Smooth muscle cell of trachea (primary cell): ENCODE data around the gene SYNGR2. TPM values are rescaled to one million over a fixed set of nuclear protein-coding genes. Genes with fewer than 3 reads are reported as not detected.

Experiments
- total RNA-seq: library from RNA; depleted of rRNA; stranded (reverse); fragments of >200 nt; gene quantifications from 2 replicates; pipeline ENCODE4 v1.2.1, GENCODE V29; 2014

The SYNGR2 gene, protein sequence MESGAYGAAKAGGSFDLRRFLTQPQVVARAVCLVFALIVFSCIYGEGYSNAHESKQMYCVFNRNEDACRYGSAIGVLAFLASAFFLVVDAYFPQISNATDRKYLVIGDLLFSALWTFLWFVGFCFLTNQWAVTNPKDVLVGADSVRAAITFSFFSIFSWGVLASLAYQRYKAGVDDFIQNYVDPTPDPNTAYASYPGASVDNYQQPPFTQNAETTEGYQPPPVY
- 3.1 and 11.2 TPM in 2 replicates for total RNA-seq

GRCh38 chr17:78168242-78168902, at the start of gene SYNGR2:
SYNGR2 (plus strand) TSS chr17:78168581; CDS start chr17:78168617, 36 bp downstream.

GRCh38 chr17:78128551-78129350, 39.6 kb upstream of the SYNGR2 start, which contains the start of gene TMC6:
TMC6 (minus strand) TSS chr17:78128755; CDS start chr17:78126832, 1,923 bp downstream.

DNA sequence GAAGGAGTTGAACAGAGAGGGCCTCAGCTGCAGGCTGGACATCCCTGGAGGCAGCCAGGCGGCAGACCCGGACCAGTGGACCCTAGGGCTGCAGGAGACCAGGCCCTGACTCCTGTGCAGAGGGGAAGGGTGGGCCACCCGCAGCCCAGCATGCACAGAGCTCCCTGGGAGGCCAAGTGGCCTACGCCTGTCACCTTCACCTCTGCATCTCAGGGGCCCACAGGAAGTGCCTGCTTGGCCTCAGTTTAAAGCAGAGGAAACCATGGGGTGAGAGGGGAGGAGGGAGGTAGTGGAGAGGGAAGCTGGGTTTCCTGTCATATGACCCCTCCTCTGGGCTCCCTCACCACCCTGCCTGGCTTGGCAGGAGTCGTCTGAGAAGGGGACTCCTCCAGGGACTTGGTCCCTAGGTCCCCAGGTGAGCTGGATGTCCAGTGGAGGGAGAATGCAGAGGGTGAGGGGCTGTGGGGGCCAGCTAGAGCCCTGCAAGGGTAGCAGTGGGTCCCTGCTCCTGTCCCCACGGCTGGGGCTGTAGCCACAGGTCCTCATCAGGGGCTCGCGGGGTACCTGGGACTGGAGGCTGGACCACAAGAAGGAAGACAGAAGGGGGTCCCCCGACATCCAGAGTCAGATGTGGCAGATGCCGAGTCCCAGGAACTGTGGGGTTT, 37.8 kb upstream of the SYNGR2 start, which contains the start of gene TMC8:
TSS of gene TMC8 (plus strand) at position 335 of the 665 bp plus-strand sequence. CDS start 818 bp downstream, outside the sequence.

GRCh38 chr17:78186692-78187595, 18.6 kb downstream of the SYNGR2 start, which contains the start of the genes AFMID and TK1:
AFMID (plus strand) TSS chr17:78187362; CDS start chr17:78187371, 9 bp downstream.
TK1 (minus strand) TSS chr17:78187052; CDS start chr17:78186994, 58 bp downstream.

GRCh38 chr17:78214016-78214705, 45.8 kb downstream of the SYNGR2 start, which contains the start of gene BIRC5:
BIRC5 (plus strand) TSS chr17:78214253; CDS start chr17:78214317, 64 bp downstream.

Other genes with a start within 250 kb of the SYNGR2 start
- gene TNRC6C, start 209.9 kb upstream of the SYNGR2 start, total RNA-seq: 5.3 and 7.6 TPM in 2 replicates
- 0.17 and 1.0 TPM in 2 replicates for gene TMC6, start 39.8 kb upstream of the SYNGR2 start, total RNA-seq
- gene TMC8, start 37.8 kb upstream of the SYNGR2 start, total RNA-seq: not detected in 2 replicates
- not detected in 2 replicates for gene C17orf99, start 22.2 kb upstream of the SYNGR2 start, total RNA-seq
- gene TK1, start 18.5 kb downstream of the SYNGR2 start, total RNA-seq: 50.9 and 263 TPM in 2 replicates
- gene AFMID, start 18.8 kb downstream of the SYNGR2 start, total RNA-seq: 34.8 and 42.8 TPM in 2 replicates
- gene BIRC5, start 45.7 kb downstream of the SYNGR2 start, total RNA-seq: 12.6 and 90.8 TPM in 2 replicates
- gene TMEM235, start 63.0 kb downstream of the SYNGR2 start, total RNA-seq: not detected in 2 replicates
- 103 and 119 TPM in 2 replicates for gene SOCS3, start 191.5 kb downstream of the SYNGR2 start, total RNA-seq
- 35.6 and 52.1 TPM in 2 replicates for gene PGS1, start 210.1 kb downstream of the SYNGR2 start, total RNA-seq